ENCODE data around the gene ASMTL. TPM values are rescaled to one million over a fixed set of nuclear protein-coding genes. Genes with fewer than 3 reads are reported as not detected.
"Not testable (repeated sequence)": the region's sequence is repeated elsewhere in the genome, so short reads cannot be mapped to it uniquely, and the experiment has no call there.

The ASMTL gene
- 20.8 TPM for total RNA-seq
- long read RNA-seq, transcript ASMTL-201 (13 exons, 2,027 nt) = major isoform, 126 of 158 reads
- long read RNA-seq, partial matches to known transcripts = 10 of 158 reads
- long read RNA-seq, other reads (novel, unspliced or antisense) = 15 of 158 reads

- DNase-seq (ENCODE audit: low spot score) = peak; percentile 100
Measured at GRCh38 chrX:1452516-1453394, at the start of gene ASMTL. TSS of gene ASMTL (minus strand) at chrX:1452909. CDS start at chrX:1452840, 69 bp downstream.

- peak; percentile 53 for DNase-seq (ENCODE audit: low spot score)
Measured at GRCh38 chrX:1502241-1502640, 49.5 kb upstream of the ASMTL start.

- peak; percentile 76 for DNase-seq (ENCODE audit: low spot score)
Measured at GRCh38 chrX:1500701-1501624, 48.3 kb upstream of the ASMTL start.

- no peak for DNase-seq (ENCODE audit: low spot score)
Measured at GRCh38 chrX:1496076-1496475, 43.4 kb upstream of the ASMTL start.

- no peak for DNase-seq (ENCODE audit: low spot score)
Measured at GRCh38 chrX:1493877-1494510, 41.3 kb upstream of the ASMTL start.

- DNase-seq (ENCODE audit: low spot score) = no peak
Measured at GRCh38 chrX:1493412-1493811, 40.7 kb upstream of the ASMTL start.

- no peak for DNase-seq (ENCODE audit: low spot score)
Measured at GRCh38 chrX:1492421-1493012, 39.8 kb upstream of the ASMTL start.

GRCh38 chrX:1491851-1492349 lies 39.2 kb upstream of the ASMTL start:
- no peak for DNase-seq (ENCODE audit: low spot score)

GRCh38 chrX:1491248-1491647 lies 38.5 kb upstream of the ASMTL start:
- not testable (repeated sequence) for DNase-seq (ENCODE audit: low spot score)

- not testable (repeated sequence) for DNase-seq (ENCODE audit: low spot score)
Measured at GRCh38 chrX:1490723-1491122, 38.0 kb upstream of the ASMTL start.

- DNase-seq (ENCODE audit: low spot score) = not testable (repeated sequence)
Measured at GRCh38 chrX:1489354-1489753, 36.6 kb upstream of the ASMTL start.

- DNase-seq (ENCODE audit: low spot score) = no peak
Measured at GRCh38 chrX:1488745-1489144, 36.0 kb upstream of the ASMTL start.

GRCh38 chrX:1488141-1488540 lies 35.4 kb upstream of the ASMTL start:
- DNase-seq (ENCODE audit: low spot score) = no peak

- no peak for DNase-seq (ENCODE audit: low spot score)
Measured at GRCh38 chrX:1487401-1487800, 34.7 kb upstream of the ASMTL start.

- no peak for DNase-seq (ENCODE audit: low spot score)
Measured at GRCh38 chrX:1486749-1487361, 34.1 kb upstream of the ASMTL start.

GRCh38 chrX:1486177-1486576 lies 33.5 kb upstream of the ASMTL start:
- peak; percentile 30 for DNase-seq (ENCODE audit: low spot score)

GRCh38 chrX:1485033-1485432 lies 32.3 kb upstream of the ASMTL start:
- peak; percentile 57 for DNase-seq (ENCODE audit: low spot score)

- DNase-seq (ENCODE audit: low spot score) = no peak
Measured at GRCh38 chrX:1484638-1485019, 31.9 kb upstream of the ASMTL start.

- peak; percentile 53 for DNase-seq (ENCODE audit: low spot score)
Measured at GRCh38 chrX:1483843-1484637, 31.3 kb upstream of the ASMTL start.

All from mesenteric fat pad (tissue), 1 donor.